Liver (tissue), 3 donors: ENCODE measurements around the gene DPYD.

Experiments
- CTCF ChIP-seq: fragments of 150-350 bp; IDR thresholded peaks from 2 replicates; pipeline ENCODE4 v1.5.1; 2017; ENCODE audit warnings: improper control_type of control experiment, low read depth, low read length; ENCODE audit not compliant: missing input control
- FOXA1 ChIP-seq: IDR thresholded peaks from 2 replicates; pipeline ENCODE4 v1.6.1; 2016; ENCODE audit warnings: antibody characterized with exemption
- RAD21 ChIP-seq, 2 donors: IDR thresholded peaks; 2 replicates each; pipeline ENCODE4 v1.6.1; 2016; ENCODE audit warnings: antibody characterized with exemption in 2 of 2, mild to moderate bottlenecking in 2 of 2
- TF ChIP-seq, protein P1 (sequence below): IDR thresholded peaks from 2 replicates; pipeline ENCODE4 v1.6.1; 2016; ENCODE audit warnings: antibody characterized with exemption, mild to moderate bottlenecking
- donor health status: healthy.
- donor health status: healthy.

GRCh38 chr1:97571760-97572159, 349.1 kb downstream of the DPYD start:
- TF ChIP-seq FOXA1 (no peak), CTCF (no peak), RAD21 (IDR thresholded peaks at IDR 0.05) (no peak)
- TF ChIP-seq, protein P1, sequence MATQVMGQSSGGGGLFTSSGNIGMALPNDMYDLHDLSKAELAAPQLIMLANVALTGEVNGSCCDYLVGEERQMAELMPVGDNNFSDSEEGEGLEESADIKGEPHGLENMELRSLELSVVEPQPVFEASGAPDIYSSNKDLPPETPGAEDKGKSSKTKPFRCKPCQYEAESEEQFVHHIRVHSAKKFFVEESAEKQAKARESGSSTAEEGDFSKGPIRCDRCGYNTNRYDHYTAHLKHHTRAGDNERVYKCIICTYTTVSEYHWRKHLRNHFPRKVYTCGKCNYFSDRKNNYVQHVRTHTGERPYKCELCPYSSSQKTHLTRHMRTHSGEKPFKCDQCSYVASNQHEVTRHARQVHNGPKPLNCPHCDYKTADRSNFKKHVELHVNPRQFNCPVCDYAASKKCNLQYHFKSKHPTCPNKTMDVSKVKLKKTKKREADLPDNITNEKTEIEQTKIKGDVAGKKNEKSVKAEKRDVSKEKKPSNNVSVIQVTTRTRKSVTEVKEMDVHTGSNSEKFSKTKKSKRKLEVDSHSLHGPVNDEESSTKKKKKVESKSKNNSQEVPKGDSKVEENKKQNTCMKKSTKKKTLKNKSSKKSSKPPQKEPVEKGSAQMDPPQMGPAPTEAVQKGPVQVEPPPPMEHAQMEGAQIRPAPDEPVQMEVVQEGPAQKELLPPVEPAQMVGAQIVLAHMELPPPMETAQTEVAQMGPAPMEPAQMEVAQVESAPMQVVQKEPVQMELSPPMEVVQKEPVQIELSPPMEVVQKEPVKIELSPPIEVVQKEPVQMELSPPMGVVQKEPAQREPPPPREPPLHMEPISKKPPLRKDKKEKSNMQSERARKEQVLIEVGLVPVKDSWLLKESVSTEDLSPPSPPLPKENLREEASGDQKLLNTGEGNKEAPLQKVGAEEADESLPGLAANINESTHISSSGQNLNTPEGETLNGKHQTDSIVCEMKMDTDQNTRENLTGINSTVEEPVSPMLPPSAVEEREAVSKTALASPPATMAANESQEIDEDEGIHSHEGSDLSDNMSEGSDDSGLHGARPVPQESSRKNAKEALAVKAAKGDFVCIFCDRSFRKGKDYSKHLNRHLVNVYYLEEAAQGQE = no peak
